GM19467 (cell line): ENCODE results near the gene SETD6.
A peak's percentile ranks its signal among the peaks of the same experiment; 100 is the strongest.
"Not testable (repeated sequence)": the region's sequence is repeated elsewhere in the genome, so short reads cannot be mapped to it uniquely, and the experiment has no call there.

Experiments used
- ATAC-seq: cut with Tn5 transposase; IDR thresholded peaks from one replicate; pipeline ENCODE4 v1.9.1; 2021; ENCODE audit warnings: mild to moderate bottlenecking, moderate library complexity; ENCODE audit not compliant: unreplicated experiment

The SETD6 gene

GRCh38 chr16:58515125-58515870 lies at the start of gene SETD6:
SETD6 (plus strand) TSS chr16:58515517; CDS start chr16:58515538, 21 bp downstream.
- ATAC-seq = peak; percentile 72

- no peak for ATAC-seq
These were observed 49.5 kb upstream of the SETD6 start for GRCh38 chr16:58465817-58466216.

DNA sequence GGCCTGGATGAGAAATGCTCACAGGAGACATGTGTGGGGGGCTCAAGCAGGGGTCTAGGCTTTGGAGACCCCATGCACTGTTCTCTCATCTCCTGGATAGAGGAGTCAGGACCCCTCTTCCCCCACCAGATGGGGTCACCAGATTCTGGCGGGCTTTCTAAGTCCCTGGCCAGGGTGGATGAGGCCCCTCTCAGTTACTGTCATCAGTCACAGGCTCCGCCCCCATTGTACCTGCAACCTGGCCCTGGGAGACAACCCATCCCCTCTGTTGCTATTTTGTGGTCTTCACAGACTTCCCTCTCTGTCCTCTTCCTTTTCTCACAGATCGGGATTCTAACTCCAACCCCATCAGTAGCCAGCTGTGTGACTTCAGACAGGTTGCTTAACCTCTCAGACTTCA lies 48.9 kb upstream of the SETD6 start:
- ATAC-seq = no peak

GRCh38 chr16:58467905-58468304 lies 47.4 kb upstream of the SETD6 start:
- ATAC-seq = no peak

DNA sequence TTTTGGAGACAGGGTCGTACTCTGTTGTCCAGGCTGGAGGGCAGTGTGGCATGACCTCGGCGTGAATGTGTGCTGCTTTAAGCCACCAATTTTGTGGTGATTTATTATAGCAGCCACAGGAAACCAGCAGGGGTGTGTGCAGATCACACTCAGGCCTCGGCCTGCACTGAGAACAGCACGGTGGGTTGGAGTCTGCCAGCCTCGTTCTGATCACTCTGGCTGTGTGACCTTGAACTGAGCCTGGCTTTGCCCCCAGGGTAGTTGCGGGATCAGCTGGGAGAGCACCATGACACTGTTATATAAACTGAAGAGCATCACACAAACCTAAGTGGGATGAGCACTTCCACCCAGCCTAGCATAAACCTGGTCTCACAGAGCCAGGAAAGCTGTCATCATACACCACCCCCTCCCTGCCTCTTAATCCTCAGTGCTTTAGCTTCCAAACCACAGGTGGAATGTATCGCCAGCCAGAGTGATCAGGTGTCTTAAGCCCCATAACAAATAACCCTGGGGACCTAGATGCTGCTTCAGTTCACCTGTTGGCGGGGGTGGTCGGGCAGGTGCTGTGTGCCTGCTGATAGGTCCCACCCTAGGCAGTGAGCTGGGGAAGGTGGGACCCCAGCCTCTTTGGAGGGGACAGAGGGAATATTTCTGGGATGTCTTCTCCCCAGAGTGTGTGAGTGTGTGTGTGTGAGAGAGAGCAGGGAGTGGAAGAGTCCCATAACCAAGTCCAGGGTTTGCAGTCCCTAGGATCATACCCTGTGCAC lies 43.9 kb upstream of the SETD6 start:
- ATAC-seq = no peak

DNA sequence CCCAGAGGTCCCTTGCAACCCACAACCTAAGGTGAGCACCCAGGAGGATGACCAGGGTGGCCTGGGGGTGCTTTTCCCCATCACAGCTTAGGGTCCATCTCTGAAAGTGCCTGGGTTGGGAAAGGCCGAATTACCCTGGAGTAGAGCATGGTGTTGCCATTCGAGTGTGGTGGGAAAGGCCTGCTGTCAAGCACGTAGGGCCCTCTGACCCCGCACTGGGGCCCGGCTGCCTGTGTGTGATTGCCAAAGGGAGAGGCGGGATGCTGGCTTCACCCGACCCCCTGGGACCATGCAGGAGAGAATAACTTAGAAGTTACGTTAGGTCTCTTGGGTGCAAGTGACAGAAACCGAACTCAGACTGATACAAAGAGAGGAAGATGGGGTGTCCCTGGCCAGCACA lies 43.1 kb upstream of the SETD6 start:
- no peak for ATAC-seq

GRCh38 chr16:58472827-58473226 lies 42.5 kb upstream of the SETD6 start:
- no peak for ATAC-seq

GRCh38 chr16:58474296-58474695 lies 41.0 kb upstream of the SETD6 start:
- no peak for ATAC-seq

GRCh38 chr16:58475091-58475619 lies 40.2 kb upstream of the SETD6 start:
- no peak for ATAC-seq

- ATAC-seq = no peak
These were observed 38.5 kb upstream of the SETD6 start for GRCh38 chr16:58476791-58477190.

DNA sequence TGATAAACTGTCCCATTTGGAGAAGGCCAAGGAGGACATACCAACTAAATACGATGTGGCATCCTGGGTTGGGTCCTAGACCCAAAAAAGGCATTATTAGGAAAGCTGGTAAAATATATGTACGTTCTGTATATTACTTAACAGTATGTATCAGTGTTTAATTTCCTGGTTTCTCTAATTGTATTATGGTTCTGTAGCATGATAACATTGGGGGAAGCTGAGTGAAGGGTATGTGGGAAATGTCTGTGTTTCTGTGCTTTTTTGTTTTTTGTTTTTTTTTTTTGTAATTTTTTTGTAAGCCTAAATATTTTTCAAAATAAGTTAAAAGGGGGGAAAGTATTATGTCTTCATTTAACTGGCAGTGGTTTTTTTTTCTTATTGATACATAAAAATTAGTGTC lies 36.9 kb upstream of the SETD6 start:
- ATAC-seq = no peak

DNA sequence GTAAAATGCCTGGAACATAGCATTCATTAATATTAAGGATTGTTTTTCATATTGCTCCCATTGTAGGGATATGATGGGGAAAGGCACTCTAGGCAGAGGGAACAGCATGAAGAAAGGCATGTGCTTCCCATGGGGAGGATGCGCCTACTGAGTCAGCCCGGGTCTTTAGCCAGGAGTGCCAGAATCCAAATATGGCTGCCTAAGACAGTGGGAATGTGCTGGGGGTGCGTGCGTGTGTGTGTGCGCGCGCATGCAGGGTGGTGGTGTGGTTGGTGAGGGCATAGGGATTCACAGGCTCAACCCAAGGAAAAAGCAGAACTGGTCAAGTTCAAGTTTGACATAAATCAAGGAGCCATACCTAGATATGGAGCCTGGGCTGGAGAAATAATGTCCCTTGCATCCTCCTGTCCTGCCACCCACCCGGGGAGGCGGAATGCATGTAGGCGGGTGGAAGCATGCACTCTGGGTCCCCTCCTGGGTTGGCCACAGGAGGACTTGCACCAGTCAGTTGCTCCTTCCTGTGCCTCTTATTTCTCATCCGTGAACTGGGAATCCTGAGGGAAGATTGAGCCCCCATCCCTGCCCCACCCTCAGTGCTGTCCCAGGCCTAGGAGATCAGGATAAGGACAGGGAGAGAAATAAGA lies 34.0 kb upstream of the SETD6 start:
- ATAC-seq = no peak

GRCh38 chr16:58481931-58482330 lies 33.4 kb upstream of the SETD6 start:
- ATAC-seq = no peak

- no peak for ATAC-seq
These were observed 30.0 kb upstream of the SETD6 start for GRCh38 chr16:58485184-58485887.

DNA sequence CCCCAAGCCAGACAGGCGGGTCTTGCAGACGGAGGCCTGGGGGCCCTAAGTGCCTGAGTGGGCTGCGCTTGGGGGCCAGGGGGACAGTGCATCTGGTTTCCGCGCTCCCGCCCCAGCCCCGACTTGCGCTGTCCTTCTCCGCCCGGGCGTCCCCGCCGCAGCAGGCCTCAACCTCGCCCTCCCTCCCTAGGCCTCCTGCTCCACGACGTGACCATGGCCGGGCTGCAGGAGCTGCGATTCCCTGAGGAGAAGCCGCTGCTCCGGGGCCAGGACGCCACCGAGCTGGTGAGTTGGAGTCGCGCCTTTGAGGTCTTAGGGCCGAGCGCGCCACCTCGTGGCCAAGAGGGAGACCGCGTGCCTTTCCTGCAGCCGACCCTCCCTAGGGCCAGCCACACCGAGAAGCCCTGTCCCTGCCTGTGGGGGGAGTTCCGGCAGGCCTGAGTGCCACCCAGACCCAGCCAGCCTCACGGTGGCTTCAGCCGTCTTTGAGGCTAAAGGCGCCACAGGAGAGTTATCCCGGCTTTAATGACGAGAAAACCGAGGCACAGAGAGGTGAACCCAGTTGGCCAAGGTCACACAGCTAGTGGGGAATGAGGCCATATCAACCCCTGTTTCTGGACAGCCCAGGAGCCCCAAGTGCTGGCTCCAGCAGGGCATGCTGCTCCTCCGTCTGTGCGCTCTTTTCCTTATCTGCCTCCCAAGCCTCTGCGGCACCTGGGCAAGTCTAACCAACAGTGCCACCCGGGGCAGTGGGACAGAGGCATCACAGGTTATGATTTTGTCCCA lies 27.6 kb upstream of the SETD6 start:
- peak; percentile 85 for ATAC-seq

GRCh38 chr16:58488531-58488930 lies 26.8 kb upstream of the SETD6 start:
- no peak for ATAC-seq

DNA sequence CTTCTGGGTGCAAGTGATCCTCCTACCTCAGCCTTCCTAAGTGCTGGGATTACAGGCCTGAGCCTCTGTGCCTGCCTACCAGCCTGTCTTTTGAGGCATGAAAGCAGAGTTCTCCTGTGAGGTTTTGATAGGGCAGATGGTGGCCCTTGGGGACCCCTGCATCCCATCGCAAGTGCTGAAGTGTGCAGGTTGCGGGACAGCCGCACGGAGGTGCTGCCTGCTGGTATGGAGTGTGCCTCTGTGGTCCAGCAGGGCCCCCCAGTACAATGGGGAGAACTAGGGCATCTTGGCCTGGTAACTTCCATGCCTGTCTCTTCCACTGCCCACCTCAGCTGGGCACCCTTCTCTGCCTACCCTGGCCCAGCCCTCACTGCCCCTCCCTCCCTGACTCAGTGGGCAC lies 25.3 kb upstream of the SETD6 start:
- no peak for ATAC-seq

DNA sequence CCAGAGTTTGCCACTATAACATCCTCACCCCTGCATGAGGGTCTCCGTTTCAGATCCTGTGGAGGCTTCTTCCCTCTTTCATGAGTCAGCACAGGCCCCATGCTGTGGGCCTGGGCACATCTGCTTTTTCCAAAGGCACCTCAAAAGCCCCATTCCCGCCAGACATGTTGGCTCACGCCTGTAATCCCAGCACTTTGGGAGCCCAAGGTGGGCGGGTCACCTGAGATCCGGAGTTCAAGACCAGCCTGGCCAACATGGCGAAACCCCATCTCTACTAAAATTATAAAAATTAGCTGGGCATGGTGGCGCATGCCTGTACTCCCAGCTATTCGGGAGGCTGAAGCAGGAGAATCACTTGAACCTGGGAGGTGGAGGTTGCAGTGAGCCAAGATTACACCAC lies 24.8 kb upstream of the SETD6 start:
- ATAC-seq = not testable (repeated sequence)

DNA sequence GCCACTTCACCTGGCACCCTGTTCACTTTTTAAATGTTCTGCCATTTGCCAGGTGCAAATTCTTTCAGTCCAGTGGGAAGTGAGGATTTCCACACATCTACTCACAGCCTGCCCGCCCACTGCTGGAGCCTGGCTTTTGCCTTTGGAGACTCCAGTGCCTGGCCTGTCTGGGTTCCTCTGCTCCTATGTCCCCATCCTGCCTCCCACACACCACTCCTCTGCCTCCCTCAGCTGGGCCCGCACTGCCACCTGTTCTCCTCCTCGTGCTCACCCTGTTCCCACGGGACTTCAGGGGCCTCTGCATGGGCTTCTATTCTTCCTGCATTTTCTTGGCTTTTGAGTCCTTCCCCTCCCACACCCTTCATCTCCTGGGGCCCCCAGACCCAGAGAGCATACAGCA lies 23.3 kb upstream of the SETD6 start:
- no peak for ATAC-seq

DNA sequence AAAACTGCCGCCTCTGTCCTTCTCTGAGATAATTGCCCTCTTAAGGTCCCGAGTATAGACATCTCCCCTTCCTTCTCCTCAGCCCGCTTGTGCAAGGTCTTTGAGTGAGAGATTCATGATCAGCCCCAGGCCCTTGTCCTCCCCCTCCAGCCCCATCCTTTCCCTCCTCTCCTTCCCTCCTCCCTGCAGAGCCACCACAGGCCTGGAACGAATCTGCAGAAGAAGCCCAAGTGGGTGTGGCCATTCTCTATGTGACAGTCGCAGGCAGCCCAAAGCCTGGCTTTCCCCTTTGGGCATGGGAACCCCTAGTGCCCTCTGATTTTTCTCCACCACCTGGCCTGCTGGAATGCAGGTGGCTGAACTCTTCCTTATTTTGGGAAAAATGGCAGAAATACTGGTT lies 22.6 kb upstream of the SETD6 start:
- ATAC-seq = no peak
